HepG2 (cell line): Measurements from ENCODE around the gene PCNA. TPM values are rescaled to one million over a fixed set of nuclear protein-coding genes. Genes with fewer than 3 reads are reported as not detected.

Experiments used
- EED ChIP-seq: sonication (generic); formaldehyde crosslinking; IDR thresholded peaks from 2 replicates; pipeline ENCODE4 v1.5.0; 2020; ENCODE audit warnings: mild to moderate bottlenecking, missing genetic modification reagents
- FLYWCH1 ChIP-seq: sonication (generic); formaldehyde crosslinking; IDR thresholded peaks from 2 replicates; pipeline ENCODE4 v1.8.1; 2023; ENCODE audit warnings: mild to moderate bottlenecking, missing genetic modification reagents
- MAZ ChIP-seq, 2 experiments: sonication (generic) in 1 of 2; formaldehyde crosslinking in 1 of 2; IDR thresholded peaks; 2 replicates each; pipeline versions ENCODE4 v1.5.0 to v1.6.1; 2012 to 2020; ENCODE audit warnings: low read depth in 2 of 2, mild to moderate bottlenecking in 2 of 2, borderline replicate concordance in 1 of 2, improper control_type of control experiment in 1 of 2, low read length in 1 of 2, missing genetic modification reagents in 1 of 2, moderate library complexity in 1 of 2
- MEIS1 ChIP-seq: sonication (generic); formaldehyde crosslinking; IDR thresholded peaks from 2 replicates; pipeline ENCODE4 v1.9.0; 2021; ENCODE audit warnings: mild to moderate bottlenecking, missing genetic modification reagents, moderate library complexity, borderline replicate concordance
- MIXL1 ChIP-seq: IDR thresholded peaks from 2 replicates; pipeline ENCODE4 v1.6.1; 2016
- NFKB2 ChIP-seq: sonication (generic); formaldehyde crosslinking; IDR thresholded peaks from 2 replicates; pipeline ENCODE4 v1.4.0; 2020; ENCODE audit warnings: missing genetic modification reagents, borderline replicate concordance
- SOX13 ChIP-seq, 3 experiments: fragments of 450-650 bp in 1 of 3; sonication (generic) in 1 of 3; formaldehyde crosslinking in 1 of 3; IDR thresholded peaks in 2 of 3; conservative IDR thresholded peaks in 1 of 3; 2 replicates each; pipeline versions ENCODE4 v1.5.0 to v1.6.1; 2016 to 2020; ENCODE audit warnings: antibody characterized with exemption in 1 of 3, mild to moderate bottlenecking in 1 of 3, missing compliant biosample characterization in 1 of 3, missing genetic modification reagents in 1 of 3, moderate library complexity in 1 of 3
- TEAD3 ChIP-seq: optimal IDR thresholded peaks from 2 replicates; pipeline ENCODE3; 2016; ENCODE audit warnings: borderline replicate concordance
- ZNF101 ChIP-seq: sonication (generic); formaldehyde crosslinking; IDR thresholded peaks from 2 replicates; pipeline ENCODE4 v1.4.0; 2020; ENCODE audit warnings: mild to moderate bottlenecking, low read depth, missing genetic modification reagents, borderline replicate concordance
- ZNF12 ChIP-seq: sonication (generic); formaldehyde crosslinking; IDR thresholded peaks from 2 replicates; pipeline ENCODE4 v1.5.0; 2020; ENCODE audit warnings: missing genetic modification reagents
- ZNF143 ChIP-seq: sonication (generic); formaldehyde crosslinking; IDR thresholded peaks from 2 replicates; pipeline ENCODE4 v1.4.0; 2020; ENCODE audit warnings: missing genetic modification reagents
- ZNF20 ChIP-seq: sonication (generic); formaldehyde crosslinking; IDR thresholded peaks from 2 replicates; pipeline ENCODE4 v1.4.0; 2020; ENCODE audit warnings: mild to moderate bottlenecking, moderate library complexity, missing genetic modification reagents
- ZNF550 ChIP-seq: sonication (generic); formaldehyde crosslinking; IDR thresholded peaks from 2 replicates; pipeline ENCODE4 v1.4.0; 2020; ENCODE audit warnings: mild to moderate bottlenecking, missing genetic modification reagents, borderline replicate concordance
- ZNF570 ChIP-seq: sonication (generic); formaldehyde crosslinking; IDR thresholded peaks from 2 replicates; pipeline ENCODE4 v1.4.0; 2020; ENCODE audit warnings: mild to moderate bottlenecking, missing genetic modification reagents, borderline replicate concordance
- ZNF761 ChIP-seq: sonication (generic); formaldehyde crosslinking; conservative IDR thresholded peaks from 2 replicates; pipeline ENCODE4 v1.4.0; 2020; ENCODE audit warnings: mild to moderate bottlenecking, missing genetic modification reagents
- polyA plus RNA-seq, 8 experiments: library from polyadenylated mRNA; depleted of rRNA in 3 of 8; stranded (reverse) in 7 of 8; unstranded in 1 of 8; fragments of >200 nt; fragmentation: Illumina TruSeq in 4 of 8; extraction: Trizol in 4 of 8; gene quantifications; 2 replicates each; pipeline versions ENCODE4 v1.2.1 to v1.2.3, GENCODE V29; 2011 to 2016; ENCODE audit warnings: low read depth in 4 of 8, missing spikeins in 1 of 8, mixed read lengths in 1 of 8; ENCODE audit not compliant: insufficient read depth in 1 of 8
- total RNA-seq, 5 experiments: library from RNA; depleted of rRNA; stranded (reverse); fragments of >200 nt; fragmentation: Illumina TruSeq; extraction: Trizol; gene quantifications; 2 replicates each; pipeline ENCODE4 v1.2.3, GENCODE V29; 2016; ENCODE audit warnings: low read depth in 1 of 5
- TF ChIP-seq, protein P1 (sequence below): fragments of 450-650 bp; IDR thresholded peaks from 2 replicates; pipeline ENCODE4 v1.6.1; 2017; ENCODE audit warnings: mild to moderate bottlenecking
- TF ChIP-seq, protein P2 (sequence below): sonication (generic); formaldehyde crosslinking; IDR thresholded peaks from 2 replicates; pipeline ENCODE4 v1.4.0; 2020; ENCODE audit warnings: mild to moderate bottlenecking, missing genetic modification reagents, borderline replicate concordance
- TF ChIP-seq, protein P3 (sequence below): sonication (generic); formaldehyde crosslinking; IDR thresholded peaks from 2 replicates; pipeline ENCODE4 v1.5.0; 2020; ENCODE audit warnings: mild to moderate bottlenecking, missing genetic modification reagents, borderline replicate concordance

Gene PCNA
- total and polyA plus RNA-seq, 2 of the 13 experiments (the other 11 are each of a cell fraction or from before 2014, with no cell fraction given): 229 to 655 TPM

DNA sequence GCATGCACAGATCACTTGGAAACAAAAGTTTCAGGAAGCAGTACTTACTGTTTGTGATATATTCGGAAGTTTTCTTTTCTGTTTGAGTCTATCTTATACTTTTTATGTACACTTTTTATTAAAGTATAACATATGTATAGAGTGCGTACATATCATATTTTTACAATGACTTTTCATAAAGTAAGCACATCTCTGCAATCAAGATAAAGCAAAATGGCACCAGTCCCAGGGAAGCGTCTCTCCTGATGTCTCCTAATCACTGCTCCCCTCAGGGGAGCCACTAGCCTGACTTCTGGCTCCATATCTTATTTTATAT is 33.4 kb upstream of the PCNA start (continued):
- TF ChIP-seq MIXL1 (CRISPR knock-in tag): 0 out of 2 replicates have a peak, but pooled peaks have one; percentile 7
- TF ChIP-seq, protein P1, sequence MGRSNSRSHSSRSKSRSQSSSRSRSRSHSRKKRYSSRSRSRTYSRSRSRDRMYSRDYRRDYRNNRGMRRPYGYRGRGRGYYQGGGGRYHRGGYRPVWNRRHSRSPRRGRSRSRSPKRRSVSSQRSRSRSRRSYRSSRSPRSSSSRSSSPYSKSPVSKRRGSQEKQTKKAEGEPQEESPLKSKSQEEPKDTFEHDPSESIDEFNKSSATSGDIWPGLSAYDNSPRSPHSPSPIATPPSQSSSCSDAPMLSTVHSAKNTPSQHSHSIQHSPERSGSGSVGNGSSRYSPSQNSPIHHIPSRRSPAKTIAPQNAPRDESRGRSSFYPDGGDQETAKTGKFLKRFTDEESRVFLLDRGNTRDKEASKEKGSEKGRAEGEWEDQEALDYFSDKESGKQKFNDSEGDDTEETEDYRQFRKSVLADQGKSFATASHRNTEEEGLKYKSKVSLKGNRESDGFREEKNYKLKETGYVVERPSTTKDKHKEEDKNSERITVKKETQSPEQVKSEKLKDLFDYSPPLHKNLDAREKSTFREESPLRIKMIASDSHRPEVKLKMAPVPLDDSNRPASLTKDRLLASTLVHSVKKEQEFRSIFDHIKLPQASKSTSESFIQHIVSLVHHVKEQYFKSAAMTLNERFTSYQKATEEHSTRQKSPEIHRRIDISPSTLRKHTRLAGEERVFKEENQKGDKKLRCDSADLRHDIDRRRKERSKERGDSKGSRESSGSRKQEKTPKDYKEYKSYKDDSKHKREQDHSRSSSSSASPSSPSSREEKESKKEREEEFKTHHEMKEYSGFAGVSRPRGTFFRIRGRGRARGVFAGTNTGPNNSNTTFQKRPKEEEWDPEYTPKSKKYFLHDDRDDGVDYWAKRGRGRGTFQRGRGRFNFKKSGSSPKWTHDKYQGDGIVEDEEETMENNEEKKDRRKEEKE: no peak
- TF ChIP-seq FLYWCH1: no peak
- no peak for TF ChIP-seq SOX13 (IDR thresholded peaks at IDR 0.05)
- no peak for TF ChIP-seq SOX13 (CRISPR knock-in tag; conservative IDR thresholded peaks at IDR 0.05 in 1 of 2, IDR thresholded peaks at IDR 0.05 in 1 of 2)
- TF ChIP-seq, protein P2, sequence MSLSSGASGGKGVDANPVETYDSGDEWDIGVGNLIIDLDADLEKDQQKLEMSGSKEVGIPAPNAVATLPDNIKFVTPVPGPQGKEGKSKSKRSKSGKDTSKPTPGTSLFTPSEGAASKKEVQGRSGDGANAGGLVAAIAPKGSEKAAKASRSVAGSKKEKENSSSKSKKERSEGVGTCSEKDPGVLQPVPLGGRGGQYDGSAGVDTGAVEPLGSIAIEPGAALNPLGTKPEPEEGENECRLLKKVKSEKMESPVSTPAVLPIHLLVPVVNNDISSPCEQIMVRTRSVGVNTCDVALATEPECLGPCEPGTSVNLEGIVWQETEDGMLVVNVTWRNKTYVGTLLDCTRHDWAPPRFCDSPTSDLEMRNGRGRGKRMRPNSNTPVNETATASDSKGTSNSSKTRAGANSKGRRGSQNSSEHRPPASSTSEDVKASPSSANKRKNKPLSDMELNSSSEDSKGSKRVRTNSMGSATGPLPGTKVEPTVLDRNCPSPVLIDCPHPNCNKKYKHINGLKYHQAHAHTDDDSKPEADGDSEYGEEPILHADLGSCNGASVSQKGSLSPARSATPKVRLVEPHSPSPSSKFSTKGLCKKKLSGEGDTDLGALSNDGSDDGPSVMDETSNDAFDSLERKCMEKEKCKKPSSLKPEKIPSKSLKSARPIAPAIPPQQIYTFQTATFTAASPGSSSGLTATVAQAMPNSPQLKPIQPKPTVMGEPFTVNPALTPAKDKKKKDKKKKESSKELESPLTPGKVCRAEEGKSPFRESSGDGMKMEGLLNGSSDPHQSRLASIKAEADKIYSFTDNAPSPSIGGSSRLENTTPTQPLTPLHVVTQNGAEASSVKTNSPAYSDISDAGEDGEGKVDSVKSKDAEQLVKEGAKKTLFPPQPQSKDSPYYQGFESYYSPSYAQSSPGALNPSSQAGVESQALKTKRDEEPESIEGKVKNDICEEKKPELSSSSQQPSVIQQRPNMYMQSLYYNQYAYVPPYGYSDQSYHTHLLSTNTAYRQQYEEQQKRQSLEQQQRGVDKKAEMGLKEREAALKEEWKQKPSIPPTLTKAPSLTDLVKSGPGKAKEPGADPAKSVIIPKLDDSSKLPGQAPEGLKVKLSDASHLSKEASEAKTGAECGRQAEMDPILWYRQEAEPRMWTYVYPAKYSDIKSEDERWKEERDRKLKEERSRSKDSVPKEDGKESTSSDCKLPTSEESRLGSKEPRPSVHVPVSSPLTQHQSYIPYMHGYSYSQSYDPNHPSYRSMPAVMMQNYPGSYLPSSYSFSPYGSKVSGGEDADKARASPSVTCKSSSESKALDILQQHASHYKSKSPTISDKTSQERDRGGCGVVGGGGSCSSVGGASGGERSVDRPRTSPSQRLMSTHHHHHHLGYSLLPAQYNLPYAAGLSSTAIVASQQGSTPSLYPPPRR: 0 out of 2 replicates have a peak, but pooled peaks have one; percentile 14
- TF ChIP-seq ZNF20 (CRISPR knock-in tag): no peak
- no peak for TF ChIP-seq ZNF761
- TF ChIP-seq EED: no peak
- TF ChIP-seq MEIS1: peak; percentile 11; the same call in 1 of the 2 replicates
- no peak for TF ChIP-seq ZNF550
- TF ChIP-seq, protein P3, sequence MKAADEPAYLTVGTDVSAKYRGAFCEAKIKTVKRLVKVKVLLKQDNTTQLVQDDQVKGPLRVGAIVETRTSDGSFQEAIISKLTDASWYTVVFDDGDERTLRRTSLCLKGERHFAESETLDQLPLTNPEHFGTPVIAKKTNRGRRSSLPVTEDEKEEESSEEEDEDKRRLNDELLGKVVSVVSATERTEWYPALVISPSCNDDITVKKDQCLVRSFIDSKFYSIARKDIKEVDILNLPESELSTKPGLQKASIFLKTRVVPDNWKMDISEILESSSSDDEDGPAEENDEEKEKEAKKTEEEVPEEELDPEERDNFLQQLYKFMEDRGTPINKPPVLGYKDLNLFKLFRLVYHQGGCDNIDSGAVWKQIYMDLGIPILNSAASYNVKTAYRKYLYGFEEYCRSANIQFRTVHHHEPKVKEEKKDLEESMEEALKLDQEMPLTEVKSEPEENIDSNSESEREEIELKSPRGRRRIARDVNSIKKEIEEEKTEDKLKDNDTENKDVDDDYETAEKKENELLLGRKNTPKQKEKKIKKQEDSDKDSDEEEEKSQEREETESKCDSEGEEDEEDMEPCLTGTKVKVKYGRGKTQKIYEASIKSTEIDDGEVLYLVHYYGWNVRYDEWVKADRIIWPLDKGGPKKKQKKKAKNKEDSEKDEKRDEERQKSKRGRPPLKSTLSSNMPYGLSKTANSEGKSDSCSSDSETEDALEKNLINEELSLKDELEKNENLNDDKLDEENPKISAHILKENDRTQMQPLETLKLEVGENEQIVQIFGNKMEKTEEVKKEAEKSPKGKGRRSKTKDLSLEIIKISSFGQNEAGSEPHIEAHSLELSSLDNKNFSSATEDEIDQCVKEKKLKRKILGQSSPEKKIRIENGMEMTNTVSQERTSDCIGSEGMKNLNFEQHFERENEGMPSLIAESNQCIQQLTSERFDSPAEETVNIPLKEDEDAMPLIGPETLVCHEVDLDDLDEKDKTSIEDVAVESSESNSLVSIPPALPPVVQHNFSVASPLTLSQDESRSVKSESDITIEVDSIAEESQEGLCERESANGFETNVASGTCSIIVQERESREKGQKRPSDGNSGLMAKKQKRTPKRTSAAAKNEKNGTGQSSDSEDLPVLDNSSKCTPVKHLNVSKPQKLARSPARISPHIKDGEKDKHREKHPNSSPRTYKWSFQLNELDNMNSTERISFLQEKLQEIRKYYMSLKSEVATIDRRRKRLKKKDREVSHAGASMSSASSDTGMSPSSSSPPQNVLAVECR (CRISPR knock-in tag): no peak
- 0 out of 2 replicates have a peak, but pooled peaks have one; percentile 41 for TF ChIP-seq ZNF101 (CRISPR knock-in tag)
- TF ChIP-seq ZNF12 (CRISPR knock-in tag): no peak
- TF ChIP-seq MAZ (IDR thresholded peaks at IDR 0.05; ENCODE audit: borderline replicate concordance, low read depth, low read length): no peak
- TF ChIP-seq MAZ (CRISPR knock-in tag; IDR thresholded peaks at IDR 0.05; ENCODE audit: low read depth): no peak
- TF ChIP-seq ZNF570 (CRISPR knock-in tag): peak; percentile 13; the same call in 1 of the 2 replicates
- TF ChIP-seq NFKB2 (CRISPR knock-in tag): no peak
- TF ChIP-seq TEAD3 (CRISPR knock-in tag): no peak
- no peak for TF ChIP-seq ZNF143
